ENCODE measurements around the gene DEFB115. TPM values are rescaled to one million over a fixed set of nuclear protein-coding genes. Genes with fewer than 3 reads are reported as not detected.
"Not testable (repeated sequence)": the region's sequence is repeated elsewhere in the genome, so short reads cannot be mapped to it uniquely, and the experiment has no call there.

DEFB115 gene, protein sequence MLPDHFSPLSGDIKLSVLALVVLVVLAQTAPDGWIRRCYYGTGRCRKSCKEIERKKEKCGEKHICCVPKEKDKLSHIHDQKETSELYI
- not detected for total RNA-seq

DNA sequence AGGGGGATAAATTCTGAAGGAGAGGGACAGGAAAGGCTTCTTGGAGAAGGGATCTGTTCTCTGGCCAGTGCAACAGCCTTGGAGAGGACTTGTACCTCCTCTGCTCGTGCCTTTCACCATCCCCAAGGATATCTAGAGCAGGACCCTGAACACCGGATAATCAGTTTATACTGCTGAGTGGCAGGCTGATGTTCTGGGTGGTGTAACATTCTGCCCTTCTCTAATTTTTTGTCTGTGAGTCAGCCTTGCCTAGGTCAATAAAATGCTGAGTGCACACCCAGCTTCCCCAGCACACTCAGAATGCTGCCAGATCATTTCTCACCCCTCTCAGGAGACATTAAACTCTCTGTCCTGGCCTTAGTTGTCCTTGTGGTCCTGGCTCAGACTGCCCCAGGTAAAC is at the start of gene DEFB115:
DEFB115 (plus strand) TSS at position 301 of the 400 bp plus-strand sequence; CDS start at position 301, 0 bp downstream.
- Histone ChIP-seq H3K27me3 (ENCODE audit: insufficient read depth, low read length) (no peaks in the 10 kb centered on the region), H3K9me3 (ENCODE audit: low read depth, low read length) (no peaks in the 10 kb centered on the region), H3K4me3 (ENCODE audit: low read length) (no peak within 1 kb of the TSS), H3K4me1 (ENCODE audit: insufficient read depth, low read length) (no peaks in the 10 kb centered on the region)

DNA sequence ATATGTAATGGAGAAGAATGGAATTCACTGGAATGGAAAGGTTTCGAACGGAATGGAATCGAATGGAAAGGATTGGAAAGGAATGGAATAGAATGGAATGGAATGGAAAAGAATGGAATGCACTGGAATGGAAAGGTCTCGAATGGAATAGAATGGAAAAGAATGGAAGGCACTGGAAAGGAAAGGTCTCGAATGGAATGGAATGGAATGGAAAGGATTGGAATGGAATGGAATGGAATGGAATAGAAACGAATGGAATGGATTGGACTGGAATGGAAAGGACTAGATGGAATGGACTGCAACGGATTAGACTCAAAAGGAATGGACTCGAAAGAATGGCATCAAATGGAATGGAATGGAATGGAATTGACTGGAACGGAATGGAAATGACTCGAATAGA is 20.5 kb upstream of the DEFB115 start:
- H3K27me3 ChIP-seq (ENCODE audit: insufficient read depth, low read length), result no peaks in the 10 kb centered on the region
- no peak overlapping the region for H3K4me3 ChIP-seq (ENCODE audit: low read length)
- no peaks in the 10 kb centered on the region for H3K4me1 ChIP-seq (ENCODE audit: insufficient read depth, low read length)
- peaks cover 100% of the 10 kb centered on the region for H3K9me3 ChIP-seq (ENCODE audit: low read depth, low read length)

DNA sequence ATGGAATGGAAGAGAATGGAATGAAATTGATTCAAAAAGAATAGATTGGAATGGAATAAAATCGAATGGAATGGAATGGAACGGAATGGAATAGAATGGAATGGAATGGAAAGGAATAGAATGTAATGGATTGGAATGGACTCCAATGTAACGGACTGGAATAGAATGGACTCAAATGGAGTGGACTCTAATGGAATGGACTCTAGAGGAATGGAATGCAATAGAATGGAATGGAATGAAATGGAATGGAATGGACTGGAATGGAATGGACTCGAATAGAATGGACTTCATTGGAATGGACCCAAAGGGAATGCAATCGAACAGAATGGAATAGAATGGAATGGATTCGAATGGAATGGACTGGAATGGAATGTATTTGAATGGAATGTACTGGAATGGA is 19.7 kb upstream of the DEFB115 start:
- H3K9me3 ChIP-seq (ENCODE audit: low read depth, low read length), result peaks cover 100% of the 10 kb centered on the region
- no peaks in the 10 kb centered on the region for H3K27me3 ChIP-seq (ENCODE audit: insufficient read depth, low read length)
- no peaks in the 10 kb centered on the region for H3K4me1 ChIP-seq (ENCODE audit: insufficient read depth, low read length)
- H3K4me3 ChIP-seq (ENCODE audit: low read length), result no peak overlapping the region

DNA sequence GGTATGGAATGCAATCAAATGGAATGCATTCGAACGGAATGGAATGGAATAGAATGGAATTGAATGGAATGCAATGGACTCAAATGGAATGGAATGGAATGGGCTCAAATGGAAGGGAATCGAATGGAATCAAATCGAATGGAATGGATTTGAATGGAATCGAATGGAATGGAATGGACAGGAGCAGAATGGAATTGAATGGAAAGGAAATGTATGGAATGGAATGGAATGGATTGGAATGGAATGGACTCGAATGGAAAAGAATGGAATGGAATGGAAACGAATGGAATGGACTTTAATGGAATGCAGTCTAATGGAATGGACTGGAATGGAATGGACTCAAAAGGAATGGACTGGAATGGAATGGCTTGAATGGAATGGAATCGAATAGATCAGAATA is 18.3 kb upstream of the DEFB115 start:
- no peaks in the 10 kb centered on the region for H3K4me1 ChIP-seq (ENCODE audit: insufficient read depth, low read length)
- no peak overlapping the region for H3K4me3 ChIP-seq (ENCODE audit: low read length)
- peaks cover 100% of the 10 kb centered on the region for H3K9me3 ChIP-seq (ENCODE audit: low read depth, low read length)
- H3K27me3 ChIP-seq (ENCODE audit: insufficient read depth, low read length), result no peaks in the 10 kb centered on the region

DNA sequence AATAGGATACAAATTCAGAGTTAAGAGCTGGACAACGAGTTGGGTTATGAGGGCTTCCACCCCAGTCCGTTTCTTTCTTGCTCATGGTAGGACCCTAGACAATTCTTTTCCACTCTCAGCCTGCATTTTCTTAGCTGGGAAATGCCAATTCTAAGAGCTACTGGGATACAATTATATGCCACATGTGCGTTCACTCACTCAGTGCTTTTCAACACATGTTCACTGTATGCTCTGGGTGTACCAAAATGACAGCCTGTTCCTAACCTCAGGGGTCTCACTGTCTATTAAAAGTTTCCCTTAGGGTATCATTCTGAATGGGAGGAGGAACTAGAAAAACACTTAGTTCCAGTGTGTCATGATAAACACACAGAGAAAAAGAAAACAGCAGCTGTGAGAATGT is 505 bp upstream of the DEFB115 start:
- no peaks in the 10 kb centered on the region for H3K9me3 ChIP-seq (ENCODE audit: low read depth, low read length)
- no peak overlapping the region for H3K4me3 ChIP-seq (ENCODE audit: low read length)
- H3K4me1 ChIP-seq (ENCODE audit: insufficient read depth, low read length), result no peaks in the 10 kb centered on the region
- no peaks in the 10 kb centered on the region for H3K27me3 ChIP-seq (ENCODE audit: insufficient read depth, low read length)

DNA sequence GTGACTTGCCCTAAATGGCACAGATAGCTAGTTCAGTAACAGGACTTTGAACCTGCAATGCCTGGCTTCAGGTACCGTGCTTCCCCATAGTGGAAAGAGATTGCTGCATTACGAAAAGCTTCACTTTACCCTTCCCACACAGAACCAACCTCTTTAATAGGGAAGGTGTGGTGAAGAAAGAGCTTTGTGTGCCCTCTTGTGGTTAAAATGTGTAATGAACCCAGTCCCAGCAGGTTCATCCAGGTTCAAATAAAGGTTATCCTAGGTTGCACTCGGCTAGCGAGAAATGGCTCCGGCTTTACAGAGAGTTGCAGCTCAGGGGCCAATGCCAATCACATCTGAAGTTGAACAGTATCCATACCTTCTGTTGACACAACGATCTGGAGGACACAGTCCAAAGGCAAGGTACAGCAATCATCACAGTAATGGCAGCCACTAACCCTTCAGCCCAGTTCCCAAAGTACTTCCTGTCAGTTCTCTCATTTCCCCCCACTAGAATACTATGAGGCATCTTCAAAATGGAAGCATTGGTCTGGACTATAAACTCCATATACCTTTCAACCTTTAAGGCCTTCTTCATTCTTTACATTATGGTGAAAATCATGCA is 3.0 kb downstream of the DEFB115 start:
- no peaks in the 10 kb centered on the region for H3K27me3 ChIP-seq (ENCODE audit: insufficient read depth, low read length)
- H3K9me3 ChIP-seq (ENCODE audit: low read depth, low read length), result no peaks in the 10 kb centered on the region
- no peaks in the 10 kb centered on the region for H3K4me1 ChIP-seq (ENCODE audit: insufficient read depth, low read length)
- no peak overlapping the region for H3K4me3 ChIP-seq (ENCODE audit: low read length)

DNA sequence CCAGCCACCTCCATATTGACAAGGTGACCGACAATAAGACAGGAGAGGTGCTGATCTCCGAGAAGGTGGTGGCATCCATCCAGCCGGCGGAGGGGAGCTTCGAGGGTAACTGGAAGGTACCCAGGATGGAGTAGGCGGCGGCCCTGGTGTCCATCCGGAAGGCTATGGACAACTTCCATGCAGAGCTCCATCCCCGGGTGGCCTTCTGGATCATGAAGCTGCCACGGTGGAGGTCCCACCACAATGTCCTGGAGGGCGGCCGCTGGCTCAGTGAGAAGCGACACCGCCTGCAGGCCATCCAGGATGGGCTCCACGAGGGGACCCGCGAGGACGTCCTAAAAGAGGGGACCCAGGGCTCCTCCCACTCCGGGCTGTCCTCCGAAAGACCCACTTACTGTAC is 17.0 kb downstream of the DEFB115 start:
- peaks cover 11% of the 10 kb centered on the region for H3K9me3 ChIP-seq (ENCODE audit: low read depth, low read length)
- no peaks in the 10 kb centered on the region for H3K4me1 ChIP-seq (ENCODE audit: insufficient read depth, low read length)
- no peak overlapping the region for H3K4me3 ChIP-seq (ENCODE audit: low read length)
- H3K27me3 ChIP-seq (ENCODE audit: insufficient read depth, low read length), result no peaks in the 10 kb centered on the region

DNA sequence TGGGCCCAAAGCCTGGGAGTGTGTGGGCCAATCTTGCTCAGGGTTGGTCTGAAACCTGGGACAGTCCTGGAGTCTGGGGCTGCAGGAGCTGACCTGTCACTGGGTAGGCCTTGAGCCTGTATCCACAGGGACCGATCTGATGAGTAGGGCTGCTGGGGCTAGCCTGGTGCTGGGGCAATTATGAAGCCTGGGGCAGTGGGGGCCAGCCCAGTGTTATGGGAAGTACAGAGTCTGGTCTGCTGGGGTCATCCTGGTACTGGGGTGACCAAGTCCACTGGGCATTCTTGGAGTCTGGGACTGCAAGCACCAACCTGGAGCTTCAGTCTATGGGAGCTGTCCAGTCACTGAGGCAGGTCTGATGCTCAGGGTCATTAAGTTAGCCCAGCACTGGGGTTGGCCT is 20.7 kb downstream of the DEFB115 start:
- Histone ChIP-seq H3K27me3 (ENCODE audit: insufficient read depth, low read length) (no peaks in the 10 kb centered on the region), H3K9me3 (ENCODE audit: low read depth, low read length) (no peaks in the 10 kb centered on the region), H3K4me1 (ENCODE audit: insufficient read depth, low read length) (no peaks in the 10 kb centered on the region), H3K4me3 (ENCODE audit: low read length) (no peak overlapping the region)

DNA sequence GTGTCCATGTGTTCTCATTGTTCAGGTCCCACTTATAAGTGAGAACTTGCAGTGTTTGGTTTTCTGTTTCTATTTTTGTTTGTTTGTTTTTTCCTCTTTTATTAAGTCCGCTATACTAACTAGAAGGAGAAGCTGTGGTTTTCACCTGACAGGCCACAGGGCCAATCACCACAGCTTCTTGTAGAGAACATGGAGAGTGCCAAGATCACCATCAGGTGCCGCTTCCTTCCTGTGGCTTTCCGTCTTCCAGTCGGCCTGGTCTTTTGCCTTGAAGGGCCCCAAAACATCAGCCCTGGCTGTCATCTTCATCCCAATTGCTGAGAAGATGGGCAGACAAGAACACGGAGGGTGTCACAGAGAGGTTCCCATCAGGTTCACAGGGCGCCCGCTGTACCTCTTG is 27.5 kb downstream of the DEFB115 start:
- not testable (repeated sequence) for H3K27me3 ChIP-seq (ENCODE audit: insufficient read depth, low read length); H3K4me3 ChIP-seq (ENCODE audit: low read length); H3K9me3 ChIP-seq (ENCODE audit: low read depth, low read length); H3K4me1 ChIP-seq (ENCODE audit: insufficient read depth, low read length)

DNA sequence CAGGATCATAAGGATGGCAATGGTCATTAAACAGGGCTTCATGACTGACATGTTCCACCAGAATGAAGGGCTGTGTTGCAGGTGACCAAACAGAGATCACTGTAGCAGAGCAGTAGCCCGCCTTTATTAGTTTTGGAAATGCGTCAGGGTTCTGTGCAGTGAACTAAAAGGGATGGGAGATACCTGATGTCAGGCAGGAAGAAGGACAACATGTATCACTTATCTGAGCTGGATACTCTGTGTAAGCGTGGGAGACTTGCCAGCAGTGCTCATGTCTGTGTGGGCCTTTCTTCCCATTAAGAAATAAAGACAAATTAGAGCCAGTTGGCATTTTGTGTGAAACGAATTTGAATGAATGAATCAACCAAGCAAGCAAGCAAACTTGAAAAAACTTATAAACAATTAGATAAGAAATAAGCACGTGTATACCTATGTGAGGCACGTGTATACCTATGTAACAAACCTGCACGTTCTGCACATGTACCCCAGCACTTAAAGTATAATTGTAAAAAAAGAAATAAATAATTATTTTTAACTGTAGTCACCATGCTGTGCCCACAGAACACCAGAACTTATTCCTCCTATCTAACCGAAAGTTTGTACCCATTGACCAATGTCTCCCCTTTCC is 51.2 kb downstream of the DEFB115 start, which contains the start of gene DEFB116:
DEFB116 (minus strand) TSS at position 51 of the 628 bp plus-strand sequence; CDS start at position 51, 0 bp downstream.
- no peaks in the 10 kb centered on the region for H3K27me3 ChIP-seq (ENCODE audit: insufficient read depth, low read length)
- no peaks in the 10 kb centered on the region for H3K4me1 ChIP-seq (ENCODE audit: insufficient read depth, low read length)
- no peaks in the 10 kb centered on the region for H3K9me3 ChIP-seq (ENCODE audit: low read depth, low read length)
- no peak within 1 kb of the TSS for H3K4me3 ChIP-seq (ENCODE audit: low read length)

Other genes starting within 250 kb of the DEFB115 start
- not detected for gene DEFB116, start 50.9 kb downstream of the DEFB115 start, total RNA-seq
- gene DEFB118, start 110.9 kb downstream of the DEFB115 start, total RNA-seq, result not detected
- gene DEFB119, start 132.9 kb downstream of the DEFB115 start, total RNA-seq, result not detected
- not detected for gene DEFB121, start 148.6 kb downstream of the DEFB115 start, total RNA-seq
- not detected for gene DEFB123, start 183.0 kb downstream of the DEFB115 start, total RNA-seq
- not detected for gene DEFB124, start 217.5 kb downstream of the DEFB115 start, total RNA-seq
- 0.10 TPM for gene REM1, start 217.6 kb downstream of the DEFB115 start, total RNA-seq

Measured in mononuclear cell (primary cell).